IMR-90 (cell line): ENCODE data around the gene GLRX3. TPM values are rescaled to one million over a fixed set of nuclear protein-coding genes. Genes with fewer than 3 reads are reported as not detected.

Experiments
- ATAC-seq: fragments of 200-7000 bp; cut with Tn5 transposase; 2 replicates; pipeline ENCODE4 v1.9.1; 2020; ENCODE audit warnings: low read depth, mild to moderate bottlenecking, moderate library complexity
- BruUV-seq: library from RNA; stranded (reverse); fragments of 400-500 nt; replicated peaks from 2 replicates; lab custom pipeline; 2021; lab: Mats Ljungman, UMichigan
- CTCF ChIA-PET: fragments of 300-600 bp; formaldehyde crosslinking; extraction: SDS; loops from one replicate; lab custom pipeline; 2021; ENCODE audit warnings: antibody characterized with exemption; lab: Yijun Ruan, JAX
- POLR2A ChIA-PET: fragments of 300-600 bp; sonication (Branson Sonifier 250); formaldehyde crosslinking; loops from one replicate; lab custom pipeline; 2022; ENCODE audit warnings: antibody characterized with exemption; ENCODE audit not compliant: unreplicated experiment; lab: Charles Lee
- DNase-seq: peaks from one replicate; pipeline ENCODE4 v3.0.0; 2013
- H2AFZ ChIP-seq: replicated peaks from 2 replicates; pipeline ENCODE3; 2013; ENCODE audit warnings: low read length, mild to moderate bottlenecking; ENCODE audit not compliant: poor library complexity
- H2AK5ac ChIP-seq: 2 replicates; pipeline ENCODE4 v1.6.1; 2013; ENCODE audit warnings: low read depth, low read length, inconsistent platforms
- H2AK9ac ChIP-seq: replicated peaks from 2 replicates; pipeline ENCODE3; 2013; ENCODE audit warnings: mild to moderate bottlenecking, low read depth, low read length, moderate library complexity; ENCODE audit not compliant: poor library complexity
- H2BK120ac ChIP-seq: 2 replicates; pipeline ENCODE4 v1.6.1; 2013; ENCODE audit warnings: low read depth, low read length, inconsistent platforms
- H2BK15ac ChIP-seq: 3 replicates; pipeline ENCODE4 v1.6.1; 2013; ENCODE audit warnings: low read depth, low read length, inconsistent platforms
- H2BK20ac ChIP-seq: 2 replicates; pipeline ENCODE4 v1.6.1; 2013; ENCODE audit warnings: low read depth, mild to moderate bottlenecking, inconsistent platforms, low read length, moderate library complexity
- H2BK5ac ChIP-seq: 2 replicates; pipeline ENCODE4 v1.6.1; 2013; ENCODE audit warnings: mild to moderate bottlenecking, low read depth, low read length, inconsistent platforms; ENCODE audit not compliant: poor library complexity, severe bottlenecking
- H3K14ac ChIP-seq: replicated peaks from 2 replicates; pipeline ENCODE4 v1.6.1; 2013; ENCODE audit warnings: low read depth, low read length, inconsistent platforms
- H3K18ac ChIP-seq: 2 replicates; pipeline ENCODE4 v1.6.1; 2013; ENCODE audit warnings: low read depth, low read length, control low read depth
- H3K23ac ChIP-seq: 2 replicates; pipeline ENCODE4 v1.6.1; 2013; ENCODE audit warnings: low read depth, low read length, inconsistent platforms
- H3K27ac ChIP-seq: 2 replicates; pipeline ENCODE4 v1.5.1; 2013; ENCODE audit warnings: mild to moderate bottlenecking, control low read depth, low read length; ENCODE audit not compliant: insufficient read depth
- H3K27me3 ChIP-seq: 2 replicates; pipeline ENCODE4 v1.6.1; 2013; ENCODE audit warnings: low read length; ENCODE audit not compliant: control insufficient read depth, insufficient read depth
- H3K36me3 ChIP-seq: 2 replicates; pipeline ENCODE4 v1.6.1; 2013; ENCODE audit warnings: low read length, mixed read lengths; ENCODE audit not compliant: control insufficient read depth, insufficient read depth
- H3K4ac ChIP-seq: 2 replicates; pipeline ENCODE4 v1.6.1; 2013; ENCODE audit warnings: low read depth, low read length, inconsistent platforms
- H3K4me1 ChIP-seq: 2 replicates; pipeline ENCODE4 v1.6.1; 2013; ENCODE audit warnings: low read length, mixed read lengths; ENCODE audit not compliant: control insufficient read depth, insufficient read depth
- H3K4me2 ChIP-seq: 2 replicates; pipeline ENCODE4 v1.6.1; 2013; ENCODE audit warnings: low read depth, mild to moderate bottlenecking, control low read depth, low read length, moderate library complexity
- H3K4me3 ChIP-seq: 2 replicates; pipeline ENCODE4 v1.5.1; 2013; ENCODE audit warnings: low read depth, mild to moderate bottlenecking, control low read depth, low read length, moderate library complexity; ENCODE audit not compliant: insufficient read depth
- H3K56ac ChIP-seq: 2 replicates; pipeline ENCODE4 v1.6.1; 2013; ENCODE audit warnings: low read length, inconsistent platforms; ENCODE audit not compliant: insufficient read depth; ENCODE audit errors: extremely low read depth
- H3K79me1 ChIP-seq, 2 experiments: 2 replicates each; pipeline ENCODE4 v1.6.1; 2013; ENCODE audit warnings: low read length in 2 of 2, inconsistent platforms in 1 of 2, low read depth in 1 of 2
- H3K9ac ChIP-seq: 2 replicates; pipeline ENCODE4 v1.6.1; 2013; ENCODE audit warnings: low read depth, low read length, control low read depth
- H3K9me1 ChIP-seq: 2 replicates; pipeline ENCODE4 v1.6.1; 2013; ENCODE audit warnings: low read length, inconsistent platforms; ENCODE audit not compliant: insufficient read depth
- H3K9me3 ChIP-seq: 2 replicates; pipeline ENCODE4 v1.6.1; 2013; ENCODE audit warnings: low read length; ENCODE audit not compliant: control insufficient read depth, insufficient read depth
- H4K20me1 ChIP-seq: 2 replicates; pipeline ENCODE4 v1.6.1; 2013; ENCODE audit warnings: low read length, inconsistent platforms; ENCODE audit not compliant: insufficient read depth
- H4K5ac ChIP-seq: 2 replicates; pipeline ENCODE4 v1.6.1; 2013; ENCODE audit warnings: mild to moderate bottlenecking, low read depth, low read length, control low read depth
- H4K8ac ChIP-seq, 2 experiments: 2 replicates each; pipeline ENCODE4 v1.6.1; 2013; ENCODE audit warnings: low read depth in 2 of 2, low read length in 2 of 2, control low read depth in 1 of 2, inconsistent platforms in 1 of 2
- H4K91ac ChIP-seq: 2 replicates; pipeline ENCODE4 v1.6.1; 2013; ENCODE audit warnings: low read depth, low read length, inconsistent platforms; ENCODE audit not compliant: insufficient read depth
- BHLHE40 ChIP-seq: fragments of 150-350 bp; IDR thresholded peaks from 2 replicates; pipeline ENCODE4 v1.6.1; 2016; ENCODE audit warnings: mild to moderate bottlenecking, low read depth, low read length
- CEBPB ChIP-seq: IDR thresholded peaks from 2 replicates; pipeline ENCODE4 v1.6.1; 2012; ENCODE audit warnings: low read depth, low read length, improper control_type of control experiment
- CHD1 ChIP-seq: IDR thresholded peaks from 2 replicates; pipeline ENCODE4 v1.6.1; 2012; ENCODE audit warnings: low read depth, low read length, improper control_type of control experiment
- ELK1 ChIP-seq: fragments of 150-350 bp; IDR thresholded peaks from 2 replicates; pipeline ENCODE4 v1.6.1; 2016; ENCODE audit warnings: low read depth, mild to moderate bottlenecking, low read length, moderate library complexity, borderline replicate concordance
- FOS ChIP-seq: fragments of 150-350 bp; IDR thresholded peaks from 2 replicates; pipeline ENCODE4 v1.6.1; 2016; ENCODE audit warnings: low read depth, low read length
- MAFK ChIP-seq: IDR thresholded peaks from 2 replicates; pipeline ENCODE4 v1.6.1; 2012; ENCODE audit warnings: low read depth, low read length, improper control_type of control experiment
- MAZ ChIP-seq: IDR thresholded peaks from 2 replicates; pipeline ENCODE4 v1.6.1; 2012; ENCODE audit warnings: low read depth, mild to moderate bottlenecking, low read length, improper control_type of control experiment, moderate library complexity, borderline replicate concordance
- MXI1 ChIP-seq: IDR thresholded peaks from 2 replicates; pipeline ENCODE4 v1.6.1; 2012; ENCODE audit warnings: low read depth, mild to moderate bottlenecking, low read length, moderate library complexity, borderline replicate concordance
- NFE2L2 ChIP-seq: fragments of 150-350 bp; IDR thresholded peaks from 2 replicates; pipeline ENCODE4 v1.6.1; 2016; ENCODE audit warnings: low read depth, mild to moderate bottlenecking, low read length
- POLR2A ChIP-seq: IDR thresholded peaks from 2 replicates; pipeline ENCODE4 v1.6.1; 2012; ENCODE audit warnings: mild to moderate bottlenecking, low read depth, low read length
- RCOR1 ChIP-seq: IDR thresholded peaks from 2 replicates; pipeline ENCODE4 v1.6.1; 2012; ENCODE audit warnings: mild to moderate bottlenecking, low read length, improper control_type of control experiment; ENCODE audit not compliant: insufficient replicate concordance
- RFX5 ChIP-seq: IDR thresholded peaks from 2 replicates; pipeline ENCODE4 v1.8.0; 2012; ENCODE audit warnings: low read depth, mild to moderate bottlenecking, low read length, moderate library complexity
- SMC3 ChIP-seq: fragments of 150-350 bp; IDR thresholded peaks from 2 replicates; pipeline ENCODE4 v1.6.1; 2016; ENCODE audit warnings: low read depth, mild to moderate bottlenecking, antibody characterized with exemption, low read length, moderate library complexity
- USF2 ChIP-seq: fragments of 150-350 bp; IDR thresholded peaks from 2 replicates; pipeline ENCODE4 v1.6.1; 2017; ENCODE audit warnings: mild to moderate bottlenecking, antibody characterized with exemption, low read length, low read depth
- WGBS, 2 experiments: methylation state at CpG; one replicate each; pipeline versions ENCODE4 v1.1.5 to v1.1.7; 2013; ENCODE audit warnings: missing lambda C conversion rate in 2 of 2; ENCODE audit not compliant: insufficient read length in 1 of 2; ENCODE audit errors: extremely low coverage in 2 of 2; 5-methylcytosine and 5-hydroxymethylcytosine counted together
- dilution Hi-C: fragments of 300-500 bp; cut with HindIII; formaldehyde crosslinking; loops from one replicate; pipeline ENCODE4 v1.14.3; 2018; ENCODE audit warnings: low sequenced_read_pairs; ENCODE audit not compliant: unreplicated experiment
- in situ Hi-C: fragments of 300-500 bp; cut with MboI; formaldehyde crosslinking; loops from 3 replicates; pipeline ENCODE4 v1.14.3; 2019; ENCODE audit warnings: low sequenced_read_pairs, inconsistent platforms, mixed read lengths
- intact Hi-C: fragments of 100-400 bp; cut with micrococcal nuclease; formaldehyde crosslinking; loops from 2 replicates; pipeline ENCODE4 v1.10.0; 2022
- polyA plus RNA-seq, 3 experiments: library from polyadenylated mRNA; depleted of rRNA; stranded (reverse); fragments of >200 nt; gene quantifications; 2 replicates each; pipeline ENCODE4 v1.2.3, GENCODE V29; 2012; ENCODE audit warnings: low replicate concordance in 1 of 3
- total RNA-seq: library from RNA; depleted of rRNA; stranded (reverse); fragments of >200 nt; gene quantifications from 2 replicates; pipeline ENCODE4 v1.2.3, GENCODE V29; 2012
- TF ChIP-seq, protein P1 (sequence below): conservative IDR thresholded peaks from 2 replicates; pipeline ENCODE4 v1.5.1; 2012; ENCODE audit warnings: mild to moderate bottlenecking, low read depth, low read length, improper control_type of control experiment

GLRX3 gene
- total and polyA plus RNA-seq, 2 of the 4 experiments (the other 2 are of a cell fraction) = 78.7 to 81.7 TPM

GRCh38 chr10:130105724-130106123, 30.5 kb upstream of the GLRX3 start:
- WGBS, 2 experiments = 37% methylated on average over 2 of the region's 24 CpGs; no CpG with 5 or more reads in 1 of the 2 experiments
- Histone ChIP-seq H3K23ac (no peak overlapping the region), H2AFZ (no peak overlapping the region), H3K4me3 (no peak overlapping the region), H4K20me1 (no peaks in the 10 kb centered on the region), H4K91ac (no peak overlapping the region), H2BK20ac (no peak overlapping the region), H3K9ac (no peak overlapping the region), H3K36me3 (no peaks in the 10 kb centered on the region), H4K8ac (no peak overlapping the region), H3K4me2 (no peak overlapping the region), H4K5ac (no peak overlapping the region), H3K9me3 (no peaks in the 10 kb centered on the region), H3K56ac (no peak overlapping the region), H2BK120ac (no peak overlapping the region), H3K79me1 (peaks cover 7 to 17% of the 10 kb centered on the region in 2 experiments), H3K4me1 (no peaks in the 10 kb centered on the region), H3K18ac (no peak overlapping the region), H2BK5ac (no peak overlapping the region), H2BK15ac (no peak overlapping the region), H3K4ac (no peak overlapping the region), H3K14ac (no peak overlapping the region), H2AK9ac (no peak overlapping the region), H3K27me3 (no peaks in the 10 kb centered on the region), H3K27ac (no peak overlapping the region), H2AK5ac (no peak overlapping the region), H3K9me1 (peaks cover 6% of the 10 kb centered on the region)
- dilution Hi-C loops (no loop called here), intact Hi-C loops (no loop called here), in situ Hi-C loops (no loop called here)
- ChIA-PET POLR2A (no interaction called here), CTCF (no interaction called here)
- no TSS peak for BruUV-seq
- ATAC-seq (no peak), DNase-seq (no peak)
- TF ChIP-seq CHD1 (no peak), SMC3 (no peak), MAZ (no peak), MXI1 (no peak), USF2 (no peak), NFE2L2 (no peak), FOS (no peak), CEBPB (no peak), MAFK (no peak), RCOR1 (no peak), RFX5 (no peak), ELK1 (no peak), BHLHE40 (no peak), POLR2A (no peak)
- TF ChIP-seq, protein P1, sequence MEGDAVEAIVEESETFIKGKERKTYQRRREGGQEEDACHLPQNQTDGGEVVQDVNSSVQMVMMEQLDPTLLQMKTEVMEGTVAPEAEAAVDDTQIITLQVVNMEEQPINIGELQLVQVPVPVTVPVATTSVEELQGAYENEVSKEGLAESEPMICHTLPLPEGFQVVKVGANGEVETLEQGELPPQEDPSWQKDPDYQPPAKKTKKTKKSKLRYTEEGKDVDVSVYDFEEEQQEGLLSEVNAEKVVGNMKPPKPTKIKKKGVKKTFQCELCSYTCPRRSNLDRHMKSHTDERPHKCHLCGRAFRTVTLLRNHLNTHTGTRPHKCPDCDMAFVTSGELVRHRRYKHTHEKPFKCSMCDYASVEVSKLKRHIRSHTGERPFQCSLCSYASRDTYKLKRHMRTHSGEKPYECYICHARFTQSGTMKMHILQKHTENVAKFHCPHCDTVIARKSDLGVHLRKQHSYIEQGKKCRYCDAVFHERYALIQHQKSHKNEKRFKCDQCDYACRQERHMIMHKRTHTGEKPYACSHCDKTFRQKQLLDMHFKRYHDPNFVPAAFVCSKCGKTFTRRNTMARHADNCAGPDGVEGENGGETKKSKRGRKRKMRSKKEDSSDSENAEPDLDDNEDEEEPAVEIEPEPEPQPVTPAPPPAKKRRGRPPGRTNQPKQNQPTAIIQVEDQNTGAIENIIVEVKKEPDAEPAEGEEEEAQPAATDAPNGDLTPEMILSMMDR = no peak
